Epidermal melanocyte (primary cell): ENCODE results near the gene RAB33A.
"Not testable (repeated sequence)": the region's sequence is repeated elsewhere in the genome, so short reads cannot be mapped to it uniquely, and the experiment has no call there.

Experiments used
- DNase-seq: peaks from one replicate; pipeline ENCODE4 v3.0.0; 2011; ENCODE audit warnings: low spot score; ENCODE audit not compliant: insufficient read length

Gene RAB33A

GRCh38 chrX:130231184-130231583 lies 59.4 kb downstream of the RAB33A start:
- DNase-seq = not testable (repeated sequence)
